KG1 (cell line): ENCODE results near the gene INKA2.

Source experiments
- DNase-seq: peaks from one replicate; lab custom pipeline; 2025; lab: John Stamatoyannopoulos, UW

Gene INKA2

GRCh38 chr1:111733183-111733991 lies 5.8 kb downstream of the INKA2 start:
- no peak for DNase-seq

- DNase-seq = no peak
Measured at GRCh38 chr1:111732718-111733117, 6.5 kb downstream of the INKA2 start.

- no peak for DNase-seq
Measured at GRCh38 chr1:111731956-111732355, 7.2 kb downstream of the INKA2 start.

- DNase-seq = no peak
Measured at GRCh38 chr1:111730706-111731105, 8.5 kb downstream of the INKA2 start.

- no peak for DNase-seq
Measured at GRCh38 chr1:111729946-111730681, 9.1 kb downstream of the INKA2 start.

GRCh38 chr1:111729271-111729921 lies 9.8 kb downstream of the INKA2 start:
- no peak for DNase-seq

- no peak for DNase-seq
Measured at GRCh38 chr1:111727056-111727455, 12.1 kb downstream of the INKA2 start.

- DNase-seq = no peak
Measured at GRCh38 chr1:111725192-111725591, 14.0 kb downstream of the INKA2 start.

- no peak for DNase-seq
Measured at GRCh38 chr1:111723871-111724270, 15.3 kb downstream of the INKA2 start.

- DNase-seq = no peak
Measured at GRCh38 chr1:111723091-111723806, 15.9 kb downstream of the INKA2 start.

- DNase-seq = no peak
Measured at GRCh38 chr1:111720977-111721786, 18.0 kb downstream of the INKA2 start.

GRCh38 chr1:111720274-111720976 lies 18.8 kb downstream of the INKA2 start:
- no peak for DNase-seq

- no peak for DNase-seq
Measured at GRCh38 chr1:111719674-111720132, 19.5 kb downstream of the INKA2 start.

GRCh38 chr1:111719135-111719534 lies 20.1 kb downstream of the INKA2 start:
- no peak for DNase-seq

- DNase-seq = no peak
Measured at GRCh38 chr1:111717450-111717849, 21.7 kb downstream of the INKA2 start.

- no peak for DNase-seq
Measured at GRCh38 chr1:111716333-111716732, 22.9 kb downstream of the INKA2 start.

GRCh38 chr1:111709986-111710385 lies 29.2 kb downstream of the INKA2 start:
- DNase-seq = no peak

GRCh38 chr1:111707906-111708305 lies 31.3 kb downstream of the INKA2 start:
- DNase-seq = no peak

- no peak for DNase-seq
Measured at GRCh38 chr1:111706921-111707320, 32.3 kb downstream of the INKA2 start.

GRCh38 chr1:111705841-111706240 lies 33.4 kb downstream of the INKA2 start:
- no peak for DNase-seq

- no peak for DNase-seq
Measured at GRCh38 chr1:111704776-111705175, 34.4 kb downstream of the INKA2 start.
